Measurements from ENCODE around the gene GGACT.

Gene GGACT

GRCh38 chr13:100545684-100546061 lies 42.9 kb downstream of the GGACT start:
- DNase-seq, result no peak

GRCh38 chr13:100544866-100545683 lies 43.5 kb downstream of the GGACT start:
- DNase-seq, result no peak

- no peak for DNase-seq
These were observed 44.6 kb downstream of the GGACT start for GRCh38 chr13:100543872-100544602.

GRCh38 chr13:100542826-100543156 lies 45.8 kb downstream of the GGACT start:
- DNase-seq, result peak; percentile 28

GRCh38 chr13:100541897-100542825 lies 46.4 kb downstream of the GGACT start:
- no peak for DNase-seq

GRCh38 chr13:100540621-100541020 lies 48.0 kb downstream of the GGACT start:
- DNase-seq, result no peak

- DNase-seq, result no peak
These were observed 50.6 kb downstream of the GGACT start for GRCh38 chr13:100537951-100538462.

GRCh38 chr13:100537486-100537885 lies 51.1 kb downstream of the GGACT start:
- DNase-seq, result no peak

GRCh38 chr13:100536643-100537180 lies 51.9 kb downstream of the GGACT start:
- DNase-seq, result no peak

GRCh38 chr13:100535426-100536135 lies 53.0 kb downstream of the GGACT start:
- DNase-seq, result no peak

- no peak for DNase-seq
These were observed 53.7 kb downstream of the GGACT start for GRCh38 chr13:100534911-100535310.

GRCh38 chr13:100534147-100534843 lies 54.3 kb downstream of the GGACT start:
- no peak for DNase-seq

GRCh38 chr13:100533588-100534041 lies 55.0 kb downstream of the GGACT start:
- no peak for DNase-seq

GRCh38 chr13:100532836-100533435 lies 55.7 kb downstream of the GGACT start:
- no peak for DNase-seq

- no peak for DNase-seq
These were observed 56.4 kb downstream of the GGACT start for GRCh38 chr13:100532090-100532766.

- no peak for DNase-seq
These were observed 57.8 kb downstream of the GGACT start for GRCh38 chr13:100530671-100531213.

GRCh38 chr13:100529666-100530377 lies 58.8 kb downstream of the GGACT start:
- DNase-seq, result no peak

GRCh38 chr13:100528820-100529219 lies 59.8 kb downstream of the GGACT start:
- no peak for DNase-seq

GRCh38 chr13:100528353-100528752 lies 60.2 kb downstream of the GGACT start:
- DNase-seq, result no peak

Data from hematopoietic multipotent progenitor cell treated with erythropoietin and hydrocortisone succinate and interleukin-3 and kit ligand, for 8 days (in vitro differentiated cells).